HepG2 (cell line): ENCODE measurements around the gene BNC1. TPM values are rescaled to one million over a fixed set of nuclear protein-coding genes. Genes with fewer than 3 reads are reported as not detected.

Experiments used
- ATAC-seq: fragments of 200-7000 bp; cut with Tn5 transposase; 3 replicates; pipeline ENCODE4 v1.9.1; 2020; ENCODE audit warnings: mild to moderate bottlenecking, moderate library complexity
- BruUV-seq: library from RNA; stranded (reverse); fragments of 400-500 nt; replicated peaks from 2 replicates; lab custom pipeline; 2021; lab: Mats Ljungman, UMichigan
- CTCF ChIA-PET: fragments of 300-600 bp; formaldehyde crosslinking; extraction: SDS; loops from one replicate; lab custom pipeline; 2021; ENCODE audit warnings: low total read pairs, inconsistent platforms, low intra/inter-chr PET ratio; lab: Yijun Ruan, JAX
- POLR2A ChIA-PET: fragments of 350-600 bp; sonication (Branson Sonifier 250); formaldehyde crosslinking; loops from one replicate; lab custom pipeline; 2020; ENCODE audit warnings: antibody characterized with exemption, inconsistent platforms; lab: Yijun Ruan, JAX
- DNase-seq: peaks from one replicate; pipeline ENCODE4 v3.0.0-alpha.2; 2015; ENCODE audit warnings: low spot score
- FAIRE-seq: peaks from 3 replicates; lab custom pipeline; 2011; peaks lifted over from hg19 to GRCh38; lab: Jason Lieb, UNC
- H2AFZ ChIP-seq: one replicate; pipeline ENCODE4 v1.6.1; 2011; ENCODE audit warnings: low read length, inconsistent platforms
- H3K27ac ChIP-seq: fragments of 300-600 bp; 3 replicates; pipeline ENCODE4 v1.8.0; 2011; ENCODE audit warnings: mixed run types, mild to moderate bottlenecking, mixed read lengths, low read length, inconsistent platforms; ENCODE audit not compliant: insufficient read depth; ENCODE audit errors: extremely low read length
- H3K27me3 ChIP-seq, 2 experiments: fragments of 200-600 bp in 1 of 2; 2 replicates in 1 of 2; 3 replicates in 1 of 2; pipeline versions ENCODE4 v1.6.0 to v1.8.0; 2011; ENCODE audit warnings: low read length in 2 of 2, mild to moderate bottlenecking in 2 of 2, moderate library complexity in 2 of 2, inconsistent platforms in 1 of 2; ENCODE audit not compliant: insufficient read depth in 2 of 2, control insufficient read depth in 1 of 2
- H3K36me3 ChIP-seq, 2 experiments: fragments of 200-600 bp in 1 of 2; replicated peaks in 1 of 2; 2 replicates in 1 of 2; 3 replicates in 1 of 2; pipeline versions ENCODE4 v1.5.1 to v1.8.0; 2011; ENCODE audit warnings: low read length in 2 of 2, inconsistent platforms in 1 of 2; ENCODE audit not compliant: insufficient read depth in 2 of 2, control insufficient read depth in 1 of 2
- H3K4me1 ChIP-seq: 2 replicates; pipeline ENCODE4 v1.5.1; 2012; ENCODE audit warnings: low read length, inconsistent platforms; ENCODE audit not compliant: insufficient read depth
- H3K4me2 ChIP-seq: 2 replicates; pipeline ENCODE4 v1.6.0; 2011; ENCODE audit warnings: low read depth, low read length, inconsistent platforms
- H3K4me3 ChIP-seq, 3 experiments: fragments of 200-600 bp in 1 of 3; sonication (generic), shearing (Covaris generic) in 1 of 3; replicated peaks in 1 of 3; 2 replicates each; pipeline ENCODE4 v1.5.1; 2011 to 2016; ENCODE audit warnings: low read length in 3 of 3, inconsistent platforms in 2 of 3, low read depth in 2 of 3, mild to moderate bottlenecking in 2 of 3, control low read depth in 1 of 3, mixed read lengths in 1 of 3; ENCODE audit not compliant: insufficient read depth in 1 of 3
- H3K79me2 ChIP-seq: one replicate; pipeline ENCODE4 v1.6.1; 2011; ENCODE audit warnings: low read length, inconsistent platforms; ENCODE audit not compliant: insufficient read depth
- H3K9ac ChIP-seq: 2 replicates; pipeline ENCODE4 v1.6.0; 2011; ENCODE audit warnings: mild to moderate bottlenecking, low read depth, low read length, inconsistent platforms; ENCODE audit not compliant: insufficient read depth
- H3K9me3 ChIP-seq: 2 replicates; pipeline ENCODE4 v1.5.1; 2012; ENCODE audit warnings: mild to moderate bottlenecking, low read length
- H4K20me1 ChIP-seq: 2 replicates; pipeline ENCODE4 v1.6.0; 2011; ENCODE audit warnings: inconsistent platforms, mild to moderate bottlenecking, low read length, moderate library complexity; ENCODE audit not compliant: insufficient read depth
- ASH2L ChIP-seq: fragments of 300-600, 200-600 bp; sonication (generic); IDR thresholded peaks from 2 replicates; pipeline ENCODE4 v1.7.0; 2017; ENCODE audit warnings: low read depth, mild to moderate bottlenecking, moderate library complexity, mixed read lengths, low read length; ENCODE audit not compliant: insufficient read length
- ATF5 ChIP-seq: sonication (generic); formaldehyde crosslinking; IDR thresholded peaks from 2 replicates; pipeline ENCODE4 v1.4.0; 2020; ENCODE audit warnings: mild to moderate bottlenecking, low read depth, missing genetic modification reagents
- CREB1 ChIP-seq, 2 experiments: fragments of 450-650 bp in 1 of 2; IDR thresholded peaks; 2 replicates each; pipeline ENCODE4 v1.6.1; 2016 to 2017; ENCODE audit warnings: control low read depth in 1 of 2, mild to moderate bottlenecking in 1 of 2, missing compliant biosample characterization in 1 of 2, missing genetic modification characterization in 1 of 2
- CREBL2 ChIP-seq: sonication (generic); formaldehyde crosslinking; IDR thresholded peaks from 2 replicates; pipeline ENCODE4 v1.8.1; 2023; ENCODE audit warnings: missing genetic modification reagents, mild to moderate bottlenecking, borderline replicate concordance
- HOXD1 ChIP-seq: sonication (generic); formaldehyde crosslinking; IDR thresholded peaks from 2 replicates; pipeline ENCODE4 v1.5.0; 2020; ENCODE audit warnings: missing genetic modification reagents
- NR2F2 ChIP-seq: IDR thresholded peaks from 2 replicates; pipeline ENCODE4 v1.6.1; 2012; ENCODE audit warnings: low read depth, inconsistent platforms, borderline replicate concordance
- SMC3 ChIP-seq: IDR thresholded peaks from 2 replicates; pipeline ENCODE4 v1.6.1; 2011; ENCODE audit warnings: low read length, improper control_type of control experiment
- TFDP2 ChIP-seq: sonication (generic); formaldehyde crosslinking; IDR thresholded peaks from 2 replicates; pipeline ENCODE4 v1.4.0; 2020; ENCODE audit warnings: missing genetic modification reagents
- ZBTB26 ChIP-seq: IDR thresholded peaks from 2 replicates; pipeline ENCODE4 v1.6.1; 2016; ENCODE audit warnings: missing compliant biosample characterization, missing genetic modification reagents, borderline replicate concordance
- ZNF513 ChIP-seq: sonication (generic); formaldehyde crosslinking; conservative IDR thresholded peaks from 2 replicates; pipeline ENCODE4 v1.5.0; 2020; ENCODE audit warnings: missing genetic modification reagents
- ZNF670 ChIP-seq: sonication (generic); formaldehyde crosslinking; IDR thresholded peaks from 2 replicates; pipeline ENCODE4 v1.8.0; 2022; ENCODE audit warnings: mild to moderate bottlenecking, missing genetic modification reagents, borderline replicate concordance
- ZNF766 ChIP-seq: sonication (generic); formaldehyde crosslinking; IDR thresholded peaks from 2 replicates; pipeline ENCODE4 v1.5.0; 2020; ENCODE audit warnings: missing genetic modification reagents, borderline replicate concordance
- ZNF788 ChIP-seq: sonication (generic); formaldehyde crosslinking; IDR thresholded peaks from 2 replicates; pipeline ENCODE4 v1.5.0; 2020; ENCODE audit warnings: mild to moderate bottlenecking, missing genetic modification reagents, borderline replicate concordance
- WGBS: methylation state at CpG from one replicate; pipeline ENCODE4 v1.1.6; 2017; ENCODE audit warnings: low lambda C conversion rate; 5-methylcytosine and 5-hydroxymethylcytosine counted together
- in situ Hi-C: cut with HindIII; loops from 2 replicates; pipeline ENCODE4 v1.10.0; 2017; ENCODE audit warnings: low pct_unique_long_range_greater_than_20kb; ENCODE audit not compliant: extremely low pct_ligation_motif_present
- intact Hi-C: fragments of 100-400 bp; cut with micrococcal nuclease; formaldehyde crosslinking; loops from one replicate; pipeline ENCODE4 v1.10.0; 2022; ENCODE audit not compliant: unreplicated experiment
- polyA plus RNA-seq, 8 experiments: library from polyadenylated mRNA; depleted of rRNA in 3 of 8; stranded (reverse) in 7 of 8; unstranded in 1 of 8; fragments of >200 nt; fragmentation: Illumina TruSeq in 4 of 8; extraction: Trizol in 4 of 8; gene quantifications; 2 replicates each; pipeline versions ENCODE4 v1.2.1 to v1.2.3, GENCODE V29; 2011 to 2016; ENCODE audit warnings: low read depth in 4 of 8, missing spikeins in 1 of 8, mixed read lengths in 1 of 8; ENCODE audit not compliant: insufficient read depth in 1 of 8
- total RNA-seq, 5 experiments: library from RNA; depleted of rRNA; stranded (reverse); fragments of >200 nt; fragmentation: Illumina TruSeq; extraction: Trizol; gene quantifications; 2 replicates each; pipeline ENCODE4 v1.2.3, GENCODE V29; 2016; ENCODE audit warnings: low read depth in 1 of 5

The BNC1 gene
- total and polyA plus RNA-seq, 2 of the 13 experiments (the other 11 are each of a cell fraction or from before 2014, with no cell fraction given): not detected

- POLR2A ChIA-PET: no interaction called here
- CTCF ChIA-PET: no interaction called here
- Histone ChIP-seq H3K36me3 (no peaks in the 10 kb centered on the region), H3K27ac (no peak overlapping the region), H3K27me3 (peaks cover 0 to 9% of the 10 kb centered on the region in 2 experiments; a peak in 3 of 5 replicates), H3K4me2 (no peak overlapping the region), H3K4me3 (no peak overlapping the region), H3K4me1 (no peaks in the 10 kb centered on the region), H3K79me2 (no peaks in the 10 kb centered on the region), H3K9ac (no peak overlapping the region), H2AFZ (no peak overlapping the region), H3K9me3 (no peaks in the 10 kb centered on the region), H4K20me1 (no peaks in the 10 kb centered on the region)
- ATAC-seq (no peak), FAIRE-seq (no peak), DNase-seq (no peak)
- intact Hi-C loops: no loop called here
- in situ Hi-C loops: no loop called here
- WGBS: 72% methylated on average over 42 of the region's 70 CpGs
- TF ChIP-seq SMC3 (no peak), ZNF513 (no peak), CREB1 (IDR thresholded peaks at IDR 0.05) (no peak), CREB1 (CRISPR knock-in tag; IDR thresholded peaks at IDR 0.05) (no peak), ATF5 (CRISPR knock-in tag) (no peak), ZNF766 (CRISPR knock-in tag) (no peak)
- BruUV-seq: no TSS peak
These were observed 1.2 kb downstream of the BNC1 start for GRCh38 chr15:83283138-83283812.

GRCh38 chr15:83282776-83283137 is 1.7 kb downstream of the BNC1 start:
- Histone ChIP-seq H3K4me2 (no peak overlapping the region), H3K27ac (no peak overlapping the region), H3K27me3 (peaks cover 0 to 9% of the 10 kb centered on the region in 2 experiments; a peak in 3 of 5 replicates), H3K4me1 (no peaks in the 10 kb centered on the region), H3K4me3 (no peak overlapping the region), H4K20me1 (no peaks in the 10 kb centered on the region), H3K9ac (no peak overlapping the region), H3K79me2 (no peaks in the 10 kb centered on the region), H3K36me3 (no peaks in the 10 kb centered on the region), H2AFZ (no peak overlapping the region), H3K9me3 (no peaks in the 10 kb centered on the region)
- BruUV-seq: no TSS peak
- FAIRE-seq (no peak), ATAC-seq (no peak), DNase-seq (no peak)
- CTCF ChIA-PET: no interaction called here
- 8% methylated on average over 10 of the region's 10 CpGs for WGBS
- POLR2A ChIA-PET: no interaction called here
- intact Hi-C loops: no loop called here
- TF ChIP-seq TFDP2 (CRISPR knock-in tag): no peak
- TF ChIP-seq CREBL2: no peak
- TF ChIP-seq ZNF788 (CRISPR knock-in tag): no peak
- no peak for TF ChIP-seq ZNF670 (CRISPR knock-in tag)
- TF ChIP-seq ASH2L: no peak
- TF ChIP-seq HOXD1 (CRISPR knock-in tag): no peak
- no peak for TF ChIP-seq ZBTB26 (CRISPR knock-in tag)
- TF ChIP-seq NR2F2: no peak
- in situ Hi-C loops: no loop called here
